ENCODE measurements around the gene GFRA4.
A peak's percentile ranks its signal among the peaks of the same experiment; 100 is the strongest.
"Not testable (repeated sequence)": the region's sequence is repeated elsewhere in the genome, so short reads cannot be mapped to it uniquely, and the experiment has no call there.

The GFRA4 gene

DNA sequence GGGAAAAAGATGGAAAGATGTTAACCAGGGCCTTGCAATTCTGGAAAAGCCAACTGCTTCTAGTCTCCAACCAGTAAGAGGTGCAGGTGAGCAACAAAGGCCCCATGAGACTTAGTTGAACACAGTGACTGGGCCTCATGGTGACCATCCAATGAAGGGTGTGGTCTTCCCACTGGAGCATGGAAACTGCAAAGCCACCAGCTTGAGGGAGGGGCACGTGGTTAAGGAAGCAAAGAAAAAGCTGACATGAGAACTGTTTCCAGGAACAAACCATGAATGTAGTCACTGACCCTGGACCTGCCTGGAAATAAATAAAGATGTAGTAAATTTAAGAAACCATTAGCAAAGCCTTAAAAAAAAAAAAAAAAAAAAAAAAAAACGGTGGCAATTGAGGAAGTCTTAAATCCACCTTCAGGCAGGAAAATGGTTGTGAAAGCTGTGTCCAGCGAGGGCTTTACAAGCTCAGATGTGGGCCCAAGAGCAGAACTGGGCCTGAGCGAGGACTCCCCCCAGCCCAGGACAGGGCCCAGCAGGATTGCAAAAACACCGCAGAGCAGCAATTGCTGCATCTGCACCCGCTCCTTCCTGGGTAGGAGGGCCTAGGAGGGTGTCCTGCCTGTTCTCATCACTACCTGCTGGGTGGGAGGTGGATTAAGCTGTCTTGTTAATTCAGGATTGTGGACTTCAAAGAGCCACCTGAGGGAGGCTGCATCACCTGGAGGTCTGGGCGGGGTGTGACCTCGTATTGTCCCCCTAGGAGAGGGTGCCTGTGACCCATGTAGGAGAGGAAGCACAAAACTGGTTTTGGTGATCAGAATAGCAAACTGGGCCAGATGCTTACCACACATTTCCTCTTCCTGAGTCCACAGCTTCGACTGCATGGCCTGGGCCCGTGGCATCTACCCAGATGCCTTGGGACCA, 10.3 kb downstream of the GFRA4 start:
- no peak for DNase-seq

GRCh38 chr20:3652221-3652620, 11.0 kb downstream of the GFRA4 start:
- DNase-seq: no peak

- no peak for DNase-seq
Observed at GRCh38 chr20:3651204-3651962, 11.8 kb downstream of the GFRA4 start.

- DNase-seq: no peak
Observed at GRCh38 chr20:3648951-3649350, 14.2 kb downstream of the GFRA4 start.

DNA sequence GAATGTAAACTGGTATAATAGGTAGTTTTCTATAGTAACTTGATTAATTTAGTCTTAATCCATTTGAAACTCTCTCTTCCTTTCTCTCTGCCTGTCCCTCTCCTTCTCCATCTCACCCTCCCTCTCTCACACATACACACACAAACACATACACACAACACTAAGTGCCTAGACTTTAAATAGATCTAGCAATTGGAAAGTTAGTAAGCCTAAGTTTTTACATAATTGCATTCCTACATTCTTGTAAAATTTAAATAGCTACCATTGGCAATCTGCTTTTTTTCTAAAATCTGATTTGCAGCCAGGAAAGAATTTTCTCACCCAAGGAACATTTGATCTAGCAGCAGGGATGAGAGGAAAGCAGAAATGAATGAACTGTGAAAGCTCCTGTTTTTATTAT, 15.7 kb downstream of the GFRA4 start:
- no peak for DNase-seq

GRCh38 chr20:3646651-3647050, 16.5 kb downstream of the GFRA4 start:
- DNase-seq: no peak

DNA sequence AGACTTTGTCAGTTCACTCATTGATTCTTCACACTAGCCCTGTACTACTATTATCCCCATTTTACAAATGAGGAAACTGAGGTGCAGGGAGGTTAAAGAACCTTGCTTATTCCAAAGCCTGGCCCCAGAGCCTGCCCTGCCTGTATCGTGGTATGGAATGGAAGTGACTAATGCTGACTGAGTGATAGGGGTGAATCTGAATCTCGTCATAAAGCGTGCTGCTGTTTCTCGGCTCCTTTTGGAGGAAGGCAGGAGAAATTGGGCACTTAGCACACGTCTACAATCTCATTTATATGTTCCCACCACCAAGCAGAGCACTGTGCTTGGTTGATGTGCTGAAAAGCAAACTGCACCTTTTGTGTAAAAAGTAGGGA, 17.1 kb downstream of the GFRA4 start:
- DNase-seq: no peak

DNA sequence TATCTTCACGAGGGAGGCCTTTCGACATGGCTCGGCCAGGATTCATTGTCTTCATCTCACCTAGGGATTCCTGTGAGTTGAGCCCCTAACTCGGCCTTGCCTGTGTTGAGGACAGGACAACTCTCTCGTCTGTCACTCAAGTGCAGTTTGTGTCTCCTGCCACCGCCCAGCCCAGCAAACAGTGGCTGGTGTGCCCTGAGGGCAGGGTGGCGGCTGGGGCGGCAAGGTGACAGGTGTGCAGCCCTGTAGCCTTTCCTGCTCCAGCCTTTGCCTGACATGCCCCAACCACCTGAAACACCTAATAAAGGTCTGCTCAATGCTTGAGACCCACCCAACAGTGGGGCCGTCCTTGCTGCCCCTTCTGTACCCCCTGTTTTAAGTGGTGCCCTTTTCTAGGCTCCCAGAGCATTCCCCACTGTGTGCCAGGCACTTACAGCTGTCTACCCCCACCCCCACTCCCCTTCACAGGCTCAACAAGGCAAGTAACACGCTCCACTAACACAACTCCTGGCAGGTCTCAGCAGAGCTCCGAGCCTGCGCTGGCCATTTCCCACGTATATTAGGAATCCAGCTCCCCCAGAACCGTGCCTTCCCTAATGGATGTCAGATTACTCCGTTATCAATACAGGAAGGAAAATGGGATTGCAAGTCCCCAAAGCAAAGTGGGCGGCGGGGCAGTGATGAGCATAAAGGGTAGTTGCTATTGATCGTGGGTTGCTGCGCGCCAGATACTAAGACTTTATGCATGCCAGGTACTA, 17.7 kb downstream of the GFRA4 start:
- no peak for DNase-seq

DNA sequence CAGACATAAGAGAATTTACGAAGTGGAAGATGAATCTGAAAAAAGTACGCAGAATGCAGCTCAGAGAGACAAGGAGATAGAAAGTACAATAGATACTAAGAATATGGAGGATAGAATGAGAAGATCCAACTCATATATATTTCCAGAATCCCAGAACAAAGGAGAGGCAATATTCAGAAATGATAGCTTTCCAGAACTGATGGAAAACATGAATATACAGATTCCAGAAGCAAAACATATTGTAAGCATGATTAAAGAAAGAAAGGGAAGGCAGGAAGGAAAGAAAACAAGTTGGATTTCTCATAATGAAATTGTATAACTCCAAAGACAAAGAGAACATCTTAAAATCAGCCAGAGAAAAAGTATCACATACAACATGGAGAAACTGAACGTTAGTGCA, 22.9 kb downstream of the GFRA4 start:
- DNase-seq: no peak

GRCh38 chr20:3635346-3635745, 27.9 kb downstream of the GFRA4 start:
- no peak for DNase-seq

DNA sequence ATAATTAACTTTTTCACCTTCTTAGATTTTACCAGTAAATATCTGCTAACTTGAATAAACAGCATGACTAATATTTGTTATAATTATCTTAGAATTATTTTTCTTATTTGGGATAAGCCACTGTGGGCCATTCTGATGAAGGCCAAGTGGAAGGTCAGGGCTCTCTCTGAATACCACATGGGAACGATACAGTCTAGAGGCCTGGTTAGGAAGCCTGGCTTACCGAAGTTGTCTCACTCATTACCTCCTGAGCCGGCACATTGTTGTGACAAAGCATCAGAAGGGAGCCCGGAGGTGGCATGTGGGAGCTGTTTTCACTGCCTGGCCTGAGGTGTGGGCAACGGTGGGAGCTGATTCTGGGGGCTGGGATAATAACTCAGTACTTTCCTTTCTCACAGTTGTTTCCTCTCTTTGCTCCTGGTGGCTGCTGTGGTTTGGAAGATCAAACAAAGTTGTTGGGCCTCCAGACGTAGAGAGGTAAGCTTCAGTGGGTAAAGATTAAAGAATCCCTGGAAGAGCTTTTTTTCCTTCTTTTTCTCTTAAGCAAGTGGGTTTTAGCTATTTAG, 29.2 kb downstream of the GFRA4 start:
- DNase-seq: no peak

DNA sequence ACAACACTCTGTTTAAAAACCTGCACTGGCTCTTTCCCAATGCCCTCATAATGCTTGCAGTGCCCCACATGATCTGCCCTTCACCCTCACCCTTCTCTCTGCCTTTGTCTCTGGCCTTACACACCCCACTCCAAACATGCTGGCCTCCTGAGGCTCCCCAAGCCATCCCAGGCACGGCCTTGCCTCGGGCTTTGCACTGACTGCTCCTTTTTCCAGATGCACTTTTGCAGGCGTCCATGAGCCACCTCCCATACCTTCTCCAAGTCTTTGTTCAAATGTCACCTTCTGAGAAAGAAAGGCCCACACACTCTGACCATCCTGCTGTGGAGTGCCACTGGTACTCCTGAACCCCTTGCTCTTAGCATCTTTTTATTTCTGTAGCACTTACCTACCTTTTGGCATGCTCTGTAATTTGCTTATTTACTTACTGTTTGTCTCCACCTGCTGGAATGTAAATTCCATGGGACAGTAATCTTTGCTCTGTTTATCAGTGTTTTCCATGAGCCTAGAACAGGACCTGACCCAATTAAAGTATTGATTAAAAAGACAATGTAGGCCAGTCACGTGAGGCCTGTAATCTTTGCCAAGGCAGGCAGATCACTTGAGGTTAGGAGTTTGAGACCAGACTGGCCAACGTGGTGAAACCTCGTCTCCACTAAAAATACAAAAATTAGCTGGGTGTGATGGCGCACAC, 30.7 kb downstream of the GFRA4 start:
- no peak for DNase-seq

DNA sequence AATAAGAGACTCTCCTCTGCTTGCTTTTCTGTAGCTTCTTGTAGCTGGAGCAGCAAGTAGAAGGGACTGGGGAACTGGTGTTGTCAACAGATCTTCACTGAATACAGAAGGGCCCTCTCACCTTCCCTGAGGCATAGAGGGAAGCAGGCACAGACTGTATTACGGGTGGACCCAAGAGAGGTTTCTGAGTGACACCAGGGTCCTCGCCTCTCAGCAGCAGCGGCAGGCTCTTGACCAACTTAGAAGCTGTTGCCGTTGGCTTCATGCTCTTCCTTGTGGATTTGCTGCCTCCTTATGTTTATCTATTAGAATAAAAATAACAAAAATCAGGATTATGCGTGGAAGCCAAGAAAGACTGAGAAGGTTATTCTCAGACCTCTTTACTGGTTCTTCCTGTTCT, 31.7 kb downstream of the GFRA4 start:
- DNase-seq: no peak

DNA sequence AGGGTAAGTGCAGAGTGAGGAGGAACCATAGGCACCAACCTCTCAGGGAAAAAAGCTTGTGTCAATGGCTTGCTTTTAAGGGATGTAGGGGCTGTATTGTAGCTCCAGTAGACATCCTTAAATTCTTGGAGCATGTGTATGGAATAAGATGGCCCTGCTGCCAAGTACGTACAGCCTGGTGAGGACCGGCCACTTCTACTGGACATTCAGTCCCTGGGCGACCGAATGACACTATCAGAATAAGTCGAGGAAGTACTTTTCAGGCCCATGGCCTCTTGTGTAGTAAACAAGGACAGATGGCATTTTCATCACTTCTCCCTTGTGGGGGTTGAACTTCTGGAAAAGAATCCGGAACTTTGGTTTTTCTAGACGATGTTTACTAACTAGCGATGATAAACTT, 32.8 kb downstream of the GFRA4 start:
- no peak for DNase-seq

DNA sequence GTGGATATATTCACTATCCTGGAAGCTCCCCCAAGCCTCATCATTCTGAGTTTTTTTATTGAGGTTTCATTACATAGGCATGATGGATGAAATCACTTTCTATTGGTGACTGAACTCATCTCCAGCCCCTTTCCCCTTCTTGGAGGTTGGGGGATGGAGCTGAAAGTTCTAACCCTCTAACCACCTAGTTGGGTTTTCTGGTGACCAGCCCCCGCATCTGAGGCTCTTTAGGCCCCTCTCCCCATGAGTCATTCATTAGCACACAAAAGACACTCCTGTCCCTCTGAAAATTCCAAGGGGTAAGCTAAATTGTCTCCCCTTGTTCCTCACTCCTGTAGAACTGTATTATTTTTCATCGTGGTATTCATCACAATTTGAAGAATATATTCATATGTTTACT, 33.3 kb downstream of the GFRA4 start:
- no peak for DNase-seq

DNA sequence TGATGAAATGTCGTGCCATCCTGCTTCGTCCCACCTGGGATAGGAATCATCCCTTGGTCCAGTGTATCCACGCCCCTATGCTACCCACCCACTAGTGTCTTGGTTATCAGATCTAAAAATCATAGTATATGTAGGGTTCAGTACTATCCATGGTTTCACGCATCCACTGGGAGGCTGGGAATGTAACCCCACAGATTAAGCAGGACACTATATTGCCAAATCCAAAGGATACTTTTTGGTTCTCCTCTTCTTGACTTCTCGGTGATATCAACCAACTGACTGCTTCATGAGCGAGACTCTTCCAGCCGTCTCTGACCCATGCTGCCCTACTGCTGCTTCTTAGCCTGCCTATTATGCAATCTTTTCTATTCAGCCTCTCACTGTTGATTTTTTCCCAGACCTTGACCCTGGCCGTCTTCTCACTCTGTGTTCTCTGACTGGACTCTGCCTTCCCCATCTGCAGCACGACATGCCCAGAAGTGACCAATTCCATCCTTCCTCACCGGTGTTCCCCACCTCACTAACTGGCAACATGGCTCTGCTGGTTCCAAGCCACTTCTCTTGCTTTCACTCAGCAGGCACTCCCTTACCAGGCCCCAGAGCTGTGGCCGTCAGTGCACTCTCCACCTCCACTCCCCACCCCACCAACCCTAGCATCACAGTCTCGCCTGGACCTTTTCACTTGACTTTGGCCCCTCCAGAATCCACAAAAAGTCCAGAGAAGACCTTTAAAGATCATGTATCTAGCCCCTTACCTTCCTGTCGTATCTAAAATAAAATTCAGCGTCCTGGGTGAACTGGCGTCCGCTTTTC, 34.5 kb downstream of the GFRA4 start:
- no peak for DNase-seq

GRCh38 chr20:3627476-3627875, 35.7 kb downstream of the GFRA4 start:
- DNase-seq: no peak

DNA sequence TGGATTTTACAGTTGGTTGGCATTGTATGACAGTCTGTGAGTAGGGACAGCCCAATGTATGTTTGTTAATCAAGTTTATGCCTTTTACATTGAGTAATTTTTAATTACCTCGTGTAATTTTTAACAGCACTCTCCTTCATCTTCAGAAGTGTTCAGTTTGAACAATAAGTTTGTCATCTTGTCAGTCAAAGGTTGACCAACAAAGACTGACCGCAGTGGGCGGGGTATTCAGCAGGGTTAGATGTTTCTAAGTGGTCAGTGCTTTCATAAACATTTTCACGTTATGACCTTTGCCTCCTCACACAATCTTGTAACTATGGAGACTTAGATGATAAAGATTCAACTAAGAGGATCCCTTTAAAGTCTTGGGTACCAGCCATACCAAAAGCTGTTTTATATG, 40.8 kb downstream of the GFRA4 start:
- no peak for DNase-seq

- DNase-seq: no peak
Observed at GRCh38 chr20:3621111-3621510, 42.1 kb downstream of the GFRA4 start.

- peak; percentile 19 for DNase-seq
Observed at GRCh38 chr20:3616250-3616649, 46.9 kb downstream of the GFRA4 start.

GRCh38 chr20:3615171-3615840, 47.9 kb downstream of the GFRA4 start:
- not testable (repeated sequence) for DNase-seq
